Keratinocyte (primary cell): ENCODE results near the gene RRP8.

Experiments
- EZH2 ChIP-seq: IDR thresholded peaks from one replicate; pipeline ENCODE4 v1.6.1; 2012; ENCODE audit warnings: inconsistent platforms, mild to moderate bottlenecking, low read length, moderate library complexity
- TF ChIP-seq, protein P1 (sequence below), 3 experiments: IDR thresholded peaks in 1 of 3; conservative IDR thresholded peaks in 1 of 3; optimal IDR thresholded peaks in 1 of 3; 2 replicates in 2 of 3; 3 replicates in 1 of 3; pipeline versions ENCODE3 to v1.5.1; 2011; ENCODE audit warnings: low read length in 3 of 3, mild to moderate bottlenecking in 3 of 3, moderate library complexity in 2 of 3, control low read depth in 1 of 3, inconsistent platforms in 1 of 3; ENCODE audit not compliant: insufficient read depth in 2 of 3; ENCODE audit errors: extremely low read depth in 1 of 3

DNA sequence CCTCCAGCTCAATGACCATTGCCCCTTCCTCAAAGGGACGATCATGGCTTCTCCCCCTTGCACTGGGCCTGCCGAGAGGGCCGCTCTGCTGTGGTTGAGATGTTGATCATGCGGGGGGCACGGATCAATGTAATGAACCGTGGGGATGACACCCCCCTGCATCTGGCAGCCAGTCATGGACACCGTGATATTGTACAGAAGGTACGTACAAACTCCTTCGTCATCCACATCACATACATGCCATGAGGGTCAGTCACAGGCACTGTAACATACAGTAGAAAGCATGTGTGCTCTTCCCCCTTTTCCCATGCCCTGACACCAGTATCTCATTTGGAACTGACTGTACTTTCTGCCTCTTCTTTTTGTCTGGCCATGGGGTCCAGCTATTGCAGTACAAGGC, 4.6 kb upstream of the RRP8 start:
- TF ChIP-seq, protein P1, sequence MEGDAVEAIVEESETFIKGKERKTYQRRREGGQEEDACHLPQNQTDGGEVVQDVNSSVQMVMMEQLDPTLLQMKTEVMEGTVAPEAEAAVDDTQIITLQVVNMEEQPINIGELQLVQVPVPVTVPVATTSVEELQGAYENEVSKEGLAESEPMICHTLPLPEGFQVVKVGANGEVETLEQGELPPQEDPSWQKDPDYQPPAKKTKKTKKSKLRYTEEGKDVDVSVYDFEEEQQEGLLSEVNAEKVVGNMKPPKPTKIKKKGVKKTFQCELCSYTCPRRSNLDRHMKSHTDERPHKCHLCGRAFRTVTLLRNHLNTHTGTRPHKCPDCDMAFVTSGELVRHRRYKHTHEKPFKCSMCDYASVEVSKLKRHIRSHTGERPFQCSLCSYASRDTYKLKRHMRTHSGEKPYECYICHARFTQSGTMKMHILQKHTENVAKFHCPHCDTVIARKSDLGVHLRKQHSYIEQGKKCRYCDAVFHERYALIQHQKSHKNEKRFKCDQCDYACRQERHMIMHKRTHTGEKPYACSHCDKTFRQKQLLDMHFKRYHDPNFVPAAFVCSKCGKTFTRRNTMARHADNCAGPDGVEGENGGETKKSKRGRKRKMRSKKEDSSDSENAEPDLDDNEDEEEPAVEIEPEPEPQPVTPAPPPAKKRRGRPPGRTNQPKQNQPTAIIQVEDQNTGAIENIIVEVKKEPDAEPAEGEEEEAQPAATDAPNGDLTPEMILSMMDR (optimal IDR thresholded peaks at IDR 0.05 in 1 of 3, IDR thresholded peaks at IDR 0.05 in 1 of 3, conservative IDR thresholded peaks at IDR 0.05 in 1 of 3; ENCODE audit: extremely low read depth in 1 of 3, insufficient read depth in 2 of 3, low read length in 3 of 3): no peak
- no peak for TF ChIP-seq EZH2
